ENCODE measurements around the gene PRKG1. TPM values are rescaled to one million over a fixed set of nuclear protein-coding genes. Genes with fewer than 3 reads are reported as not detected.

The PRKG1 gene
- total RNA-seq, 2 donors from 2014 or later = 145 to 381 TPM

DNA sequence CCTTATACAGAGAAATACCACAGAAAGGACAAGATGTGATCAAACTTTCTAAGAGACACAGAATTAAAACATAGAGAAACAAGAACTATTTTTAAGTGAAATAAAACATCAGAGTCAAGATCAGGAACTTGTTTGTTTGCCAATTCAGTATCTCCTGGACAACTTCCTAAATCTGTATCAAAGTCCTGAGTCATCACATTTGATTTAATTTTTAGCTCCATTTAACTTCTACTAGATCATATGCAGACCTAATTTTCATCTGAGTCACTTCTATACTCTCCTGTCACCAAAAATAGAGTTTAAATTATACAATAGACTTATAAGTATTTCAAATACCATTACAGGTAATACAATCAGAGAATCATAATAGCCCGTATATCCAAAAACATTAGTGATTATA is 268.1 kb downstream of the PRKG1 start:
- TF ChIP-seq, protein P1, sequence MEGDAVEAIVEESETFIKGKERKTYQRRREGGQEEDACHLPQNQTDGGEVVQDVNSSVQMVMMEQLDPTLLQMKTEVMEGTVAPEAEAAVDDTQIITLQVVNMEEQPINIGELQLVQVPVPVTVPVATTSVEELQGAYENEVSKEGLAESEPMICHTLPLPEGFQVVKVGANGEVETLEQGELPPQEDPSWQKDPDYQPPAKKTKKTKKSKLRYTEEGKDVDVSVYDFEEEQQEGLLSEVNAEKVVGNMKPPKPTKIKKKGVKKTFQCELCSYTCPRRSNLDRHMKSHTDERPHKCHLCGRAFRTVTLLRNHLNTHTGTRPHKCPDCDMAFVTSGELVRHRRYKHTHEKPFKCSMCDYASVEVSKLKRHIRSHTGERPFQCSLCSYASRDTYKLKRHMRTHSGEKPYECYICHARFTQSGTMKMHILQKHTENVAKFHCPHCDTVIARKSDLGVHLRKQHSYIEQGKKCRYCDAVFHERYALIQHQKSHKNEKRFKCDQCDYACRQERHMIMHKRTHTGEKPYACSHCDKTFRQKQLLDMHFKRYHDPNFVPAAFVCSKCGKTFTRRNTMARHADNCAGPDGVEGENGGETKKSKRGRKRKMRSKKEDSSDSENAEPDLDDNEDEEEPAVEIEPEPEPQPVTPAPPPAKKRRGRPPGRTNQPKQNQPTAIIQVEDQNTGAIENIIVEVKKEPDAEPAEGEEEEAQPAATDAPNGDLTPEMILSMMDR (IDR thresholded peaks at IDR 0.05) = no peak
- Histone ChIP-seq H3K27ac (no peak overlapping the region), H3K9me3 (no peaks in the 10 kb centered on the region), H3K4me1 (ENCODE audit: control insufficient read depth in 1 of 2, low read depth in 2 of 2) (peaks cover 20 to 30% of the 10 kb centered on the region in 2 donors), H3K4me3 (no peak overlapping the region), H3K27me3 (replicated peaks; ENCODE audit: insufficient read depth) (no peaks in the 10 kb centered on the region), H3K36me3 (no peaks in the 10 kb centered on the region)
- no peak for DNase-seq (ENCODE audit: low spot score)
- no peak for ATAC-seq (ENCODE audit: insufficient number of reproducible peaks, low FRiP score, low read depth)

DNA sequence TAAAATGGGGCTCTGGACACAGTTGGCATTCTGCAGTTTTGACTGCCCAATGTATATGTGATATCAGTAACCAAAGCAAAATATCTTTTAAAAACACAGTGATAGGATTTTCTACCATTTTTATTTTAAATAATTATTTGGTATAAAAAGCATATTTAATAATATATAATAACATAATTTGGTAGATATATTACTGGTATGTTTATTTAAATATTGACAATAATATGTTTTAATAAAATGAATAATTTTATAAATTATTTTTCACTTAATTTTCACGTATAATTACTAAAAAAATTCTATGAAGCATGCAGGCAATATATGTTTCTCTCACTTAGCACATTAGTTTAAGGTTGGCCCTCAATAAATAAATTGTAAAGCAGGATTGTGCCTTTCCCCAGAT is 269.1 kb downstream of the PRKG1 start:
- Histone ChIP-seq H3K36me3 (no peaks in the 10 kb centered on the region), H3K4me1 (ENCODE audit: control insufficient read depth in 1 of 2, low read depth in 2 of 2) (peaks cover 20 to 30% of the 10 kb centered on the region in 2 donors), H3K27ac (no peak overlapping the region), H3K27me3 (replicated peaks; ENCODE audit: insufficient read depth) (no peaks in the 10 kb centered on the region), H3K9me3 (no peaks in the 10 kb centered on the region), H3K4me3 (no peak overlapping the region)
- no peak for ATAC-seq (ENCODE audit: insufficient number of reproducible peaks, low FRiP score, low read depth)
- TF ChIP-seq, protein P1 (IDR thresholded peaks at IDR 0.05) = no peak
- DNase-seq (ENCODE audit: low spot score) = no peak

DNA sequence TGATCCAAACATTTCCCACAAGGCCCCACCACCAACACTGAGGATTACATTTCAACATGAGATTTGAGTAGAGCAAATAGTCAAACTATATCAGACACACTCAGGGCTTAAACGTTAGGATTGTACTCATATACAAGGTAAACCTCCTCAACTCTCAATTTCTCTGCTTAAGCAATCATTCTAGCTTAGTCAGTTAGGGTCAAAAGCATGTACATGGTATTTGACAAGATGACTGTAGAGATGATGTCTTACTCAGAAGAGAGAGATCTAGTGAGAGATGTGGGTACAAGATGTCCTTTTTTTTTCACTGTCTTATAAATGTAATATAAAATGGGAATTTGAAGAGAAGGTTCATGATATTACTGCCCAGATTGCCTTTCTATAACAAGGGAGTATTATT is 270.1 kb downstream of the PRKG1 start:
- DNase-seq (ENCODE audit: low spot score) (no peak), ATAC-seq (ENCODE audit: insufficient number of reproducible peaks, low FRiP score, low read depth) (no peak)
- no peak overlapping the region for H3K4me3 ChIP-seq
- TF ChIP-seq, protein P1 (IDR thresholded peaks at IDR 0.05) = no peak
- no peak overlapping the region for H3K27ac ChIP-seq
- no peaks in the 10 kb centered on the region for H3K36me3 ChIP-seq
- no peaks in the 10 kb centered on the region for H3K27me3 ChIP-seq (replicated peaks; ENCODE audit: insufficient read depth)
- no peaks in the 10 kb centered on the region for H3K9me3 ChIP-seq
- peaks cover 16 to 30% of the 10 kb centered on the region in 2 donors for H3K4me1 ChIP-seq (ENCODE audit: control insufficient read depth in 1 of 2, low read depth in 2 of 2)

DNA sequence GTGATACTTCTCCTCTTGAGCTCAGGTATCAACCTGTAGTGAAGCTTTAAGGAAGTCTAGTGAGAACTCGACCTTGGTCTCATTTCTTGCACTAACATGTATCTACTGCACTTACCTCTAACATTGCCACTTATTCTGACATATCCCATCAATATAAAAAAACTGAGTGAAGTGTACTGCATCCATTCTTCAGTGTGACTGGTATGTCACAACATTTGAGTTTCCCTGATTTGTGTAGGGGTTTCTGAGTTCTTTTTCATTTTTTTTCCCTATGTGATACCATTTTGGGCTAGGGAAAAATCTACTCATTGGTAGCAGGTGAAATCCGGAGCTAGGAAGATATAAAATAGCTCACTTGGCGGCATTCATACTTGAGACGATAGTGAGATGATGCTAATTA is 274.3 kb downstream of the PRKG1 start:
- H3K27me3 ChIP-seq (replicated peaks; ENCODE audit: insufficient read depth) = no peaks in the 10 kb centered on the region
- no peaks in the 10 kb centered on the region for H3K9me3 ChIP-seq
- no peaks in the 10 kb centered on the region for H3K4me1 ChIP-seq (ENCODE audit: control insufficient read depth in 1 of 2, low read depth in 2 of 2)
- no peak overlapping the region for H3K27ac ChIP-seq
- no peak overlapping the region for H3K4me3 ChIP-seq
- no peaks in the 10 kb centered on the region for H3K36me3 ChIP-seq
- TF ChIP-seq, protein P1 (IDR thresholded peaks at IDR 0.05) = no peak
- DNase-seq (ENCODE audit: low spot score) (no peak), ATAC-seq (ENCODE audit: insufficient number of reproducible peaks, low FRiP score, low read depth) (no peak)

DNA sequence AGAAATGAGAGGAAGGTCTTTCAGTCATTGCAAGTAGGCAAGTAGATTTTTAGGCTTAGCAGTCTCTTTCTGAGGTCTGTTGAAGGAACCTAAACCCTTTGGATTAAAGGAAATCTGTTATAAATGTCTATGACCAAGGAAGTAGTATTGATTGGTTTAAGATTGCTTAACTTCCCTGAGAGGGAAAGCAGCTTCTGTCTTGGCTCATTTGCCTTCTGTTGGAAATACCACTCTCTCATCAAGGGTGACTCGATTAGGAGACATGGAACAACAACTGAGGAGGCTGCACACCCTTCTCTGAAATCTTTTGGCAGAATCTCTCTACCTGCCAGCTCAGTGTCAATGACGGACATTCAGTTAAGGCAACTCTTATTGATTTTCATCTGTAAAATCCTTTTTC is 282.9 kb downstream of the PRKG1 start:
- TF ChIP-seq, protein P1 (IDR thresholded peaks at IDR 0.05) = no peak
- Histone ChIP-seq H3K36me3 (no peaks in the 10 kb centered on the region), H3K27me3 (replicated peaks; ENCODE audit: insufficient read depth) (no peaks in the 10 kb centered on the region), H3K27ac (no peak overlapping the region), H3K9me3 (no peaks in the 10 kb centered on the region), H3K4me1 (ENCODE audit: control insufficient read depth in 1 of 2, low read depth in 2 of 2) (peaks cover 11 to 21% of the 10 kb centered on the region in 2 donors), H3K4me3 (no peak overlapping the region)
- ATAC-seq (ENCODE audit: insufficient number of reproducible peaks, low FRiP score, low read depth) = no peak
- DNase-seq (ENCODE audit: low spot score) = no peak

All from thoracic aorta (tissue), 2 donors.